ENCODE results near the gene ISOC1.

The ISOC1 gene

DNA sequence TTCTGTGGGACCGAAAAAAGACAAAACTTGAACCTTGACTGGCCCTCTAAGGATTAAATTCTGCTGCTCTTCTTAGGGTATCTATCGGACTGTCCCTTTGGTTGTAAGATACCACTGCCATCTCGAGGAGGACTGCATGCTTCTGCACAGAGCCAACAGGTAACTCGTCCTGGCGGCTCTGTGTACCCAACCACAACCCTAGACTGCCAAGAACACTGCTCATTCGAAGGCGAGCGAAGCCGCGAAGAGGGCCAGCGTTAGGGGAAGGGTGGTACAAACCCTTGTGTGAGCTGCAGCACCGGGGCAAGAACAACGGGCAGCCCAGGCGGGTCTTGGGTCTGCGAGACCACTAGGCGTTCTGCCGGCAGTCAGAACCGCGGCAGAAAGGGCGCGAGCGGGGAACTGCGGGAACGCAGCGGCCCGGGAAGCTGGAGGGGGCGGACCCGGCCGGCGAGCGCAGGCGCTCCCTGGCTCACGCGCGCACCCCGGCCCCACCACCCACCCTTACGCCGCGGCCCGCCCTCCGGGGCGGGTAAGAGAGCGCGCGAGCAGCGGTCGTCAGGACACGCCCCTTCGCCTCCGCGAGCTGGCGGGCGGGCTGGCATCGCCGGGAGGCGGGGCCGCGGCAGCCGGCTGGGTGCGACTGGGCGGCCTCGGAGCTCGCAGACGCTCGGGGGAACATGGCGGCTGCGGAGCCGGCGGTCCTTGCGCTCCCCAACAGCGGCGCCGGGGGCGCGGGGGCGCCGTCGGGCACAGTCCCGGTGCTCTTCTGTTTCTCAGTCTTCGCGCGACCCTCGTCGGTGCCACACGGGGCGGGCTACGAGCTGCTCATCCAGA lies at the start of gene ISOC1:
ISOC1 (plus strand) TSS at position 663 of the 837 bp plus-strand sequence; CDS start at position 681, 18 bp downstream.
- peak; percentile 92 for DNase-seq

DNA sequence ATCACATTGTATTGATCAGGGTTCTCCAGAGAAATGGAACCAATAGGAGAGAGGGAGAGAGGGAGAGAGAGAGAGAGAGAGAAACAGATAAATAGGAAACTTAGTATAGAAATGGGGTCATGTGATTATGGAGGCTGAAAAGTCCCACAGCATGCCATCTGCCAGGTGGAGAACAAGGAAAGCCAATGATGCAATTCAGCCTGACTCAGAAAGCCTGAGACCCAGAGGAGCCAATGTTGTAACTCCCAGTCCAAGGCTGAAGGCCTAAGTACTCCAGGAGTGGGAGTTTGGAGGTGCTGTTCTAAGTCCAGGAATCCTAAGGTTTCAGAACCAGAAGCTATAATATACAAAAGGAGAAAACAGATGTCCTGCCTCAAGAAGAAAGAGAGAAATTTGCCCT lies 48.4 kb upstream of the ISOC1 start:
- no peak for DNase-seq

DNA sequence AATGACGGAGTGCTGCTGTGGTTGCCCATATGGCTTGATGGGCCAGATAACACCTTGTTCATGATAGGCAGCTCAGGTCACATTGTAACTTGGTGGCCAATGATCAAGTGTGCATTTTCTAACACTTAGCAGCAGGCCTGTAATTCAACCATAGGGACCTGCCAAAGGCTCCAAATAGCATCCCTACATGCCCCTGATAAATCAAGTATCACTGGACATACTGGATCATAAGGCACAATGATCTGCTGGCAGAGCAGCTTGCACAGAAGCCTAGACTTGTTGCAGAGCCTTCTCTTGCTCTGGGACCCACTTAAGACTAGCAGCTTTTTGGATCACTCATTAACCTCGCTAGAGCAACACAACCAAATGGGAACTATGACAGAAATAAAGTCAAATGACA lies 46.0 kb upstream of the ISOC1 start:
- no peak for DNase-seq

DNA sequence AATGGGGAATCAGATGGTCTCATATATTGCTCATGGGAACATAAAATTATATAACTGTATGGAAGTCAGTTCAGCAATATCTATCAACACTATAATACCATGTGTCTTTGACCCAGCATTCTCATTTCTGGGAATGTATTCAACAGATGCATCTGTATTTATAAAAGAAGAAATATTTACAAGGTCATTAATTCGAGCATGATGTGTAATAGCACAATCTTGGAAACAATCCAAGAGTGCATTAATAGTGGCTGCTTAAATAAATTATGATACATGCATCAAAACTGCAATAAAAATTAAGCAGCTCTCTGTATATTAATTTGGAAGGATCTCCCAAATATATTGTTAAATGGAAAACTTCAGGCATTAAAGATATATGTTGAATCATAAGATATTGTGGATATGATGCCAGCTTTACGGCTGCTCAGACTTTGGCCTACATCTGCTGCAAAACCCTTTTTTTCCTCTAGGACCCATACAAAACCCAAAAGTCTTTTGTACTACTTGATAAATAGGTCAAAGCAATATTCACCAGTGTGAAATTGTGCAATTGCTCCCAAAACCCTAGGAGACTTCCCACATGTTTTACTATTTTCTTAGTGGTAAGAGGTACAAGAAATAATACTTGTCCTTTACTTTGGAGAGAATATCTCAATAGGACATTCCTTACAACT lies 45.3 kb upstream of the ISOC1 start:
- no peak for DNase-seq

DNA sequence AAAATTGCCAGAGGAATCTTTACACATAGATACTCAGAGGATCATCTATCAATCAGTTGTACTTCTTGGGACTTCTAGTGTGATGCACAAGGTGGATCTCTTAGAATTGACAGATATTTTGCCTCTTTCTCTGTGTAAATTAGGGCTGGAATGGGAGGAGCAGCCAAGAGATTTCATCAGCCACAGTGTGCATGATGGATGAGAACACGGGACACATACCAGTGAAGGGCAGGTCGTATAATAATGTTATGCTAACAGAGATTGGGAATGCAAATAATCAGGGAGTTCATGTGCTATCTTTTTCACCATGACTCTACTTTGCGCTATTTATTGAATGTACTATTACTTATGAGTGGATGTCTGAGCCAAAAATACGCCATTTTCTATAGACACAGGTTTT lies 43.3 kb upstream of the ISOC1 start:
- DNase-seq: no peak

DNA sequence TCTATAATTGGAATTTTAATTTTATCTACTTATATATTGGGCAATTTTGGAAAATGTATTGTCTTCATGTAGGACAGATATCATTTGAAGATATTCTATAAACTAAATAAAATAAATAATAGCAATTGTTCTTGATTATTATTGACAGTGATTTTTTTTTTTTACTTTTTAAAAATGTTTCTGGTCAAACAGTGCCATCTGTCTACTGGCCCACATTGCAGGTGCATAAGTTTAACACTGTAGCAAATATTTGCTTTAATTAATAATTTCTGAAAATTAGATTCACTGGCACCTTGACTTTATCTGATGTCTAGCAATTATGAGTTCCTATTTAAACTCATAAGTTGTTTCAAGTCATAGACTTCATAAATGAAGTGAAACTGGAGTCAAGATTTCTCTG lies 41.1 kb upstream of the ISOC1 start:
- no peak for DNase-seq

DNA sequence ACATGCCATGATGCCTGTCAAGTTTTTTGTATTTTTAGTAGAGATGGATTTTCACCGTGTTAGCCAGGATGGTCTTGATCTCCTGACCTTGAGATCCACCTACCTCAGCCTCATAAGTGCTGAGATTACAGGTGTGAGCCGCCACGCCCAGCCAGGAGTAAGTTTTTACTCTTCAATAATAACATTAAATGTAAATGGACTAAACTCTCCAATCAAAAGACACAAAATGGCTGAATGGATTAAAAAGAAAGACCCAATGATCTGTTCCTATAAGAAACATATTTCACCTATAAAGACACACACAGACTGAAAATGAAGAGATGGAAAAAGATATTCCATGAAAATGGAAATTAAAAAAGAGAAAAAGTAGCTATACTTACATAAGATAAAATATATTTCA lies 37.2 kb upstream of the ISOC1 start:
- no peak for DNase-seq

DNA sequence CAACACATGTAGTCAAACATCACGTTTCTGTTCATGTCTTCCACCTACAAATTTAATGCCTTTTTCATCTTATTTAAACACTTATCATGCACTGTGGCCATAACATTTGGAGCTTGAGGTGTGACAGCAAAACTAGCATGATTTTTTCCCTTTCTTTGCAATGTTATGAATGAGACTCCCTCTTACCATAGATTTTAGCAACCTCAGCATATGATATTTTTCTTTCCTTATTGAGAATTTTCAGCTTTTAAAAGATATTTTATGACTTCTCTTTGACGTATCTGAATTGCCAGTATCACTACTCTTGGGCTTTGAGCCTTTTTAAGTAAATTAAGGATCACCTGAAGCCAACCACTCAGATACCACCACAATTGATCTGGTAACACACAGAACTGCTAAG lies 32.7 kb upstream of the ISOC1 start:
- DNase-seq: no peak

DNA sequence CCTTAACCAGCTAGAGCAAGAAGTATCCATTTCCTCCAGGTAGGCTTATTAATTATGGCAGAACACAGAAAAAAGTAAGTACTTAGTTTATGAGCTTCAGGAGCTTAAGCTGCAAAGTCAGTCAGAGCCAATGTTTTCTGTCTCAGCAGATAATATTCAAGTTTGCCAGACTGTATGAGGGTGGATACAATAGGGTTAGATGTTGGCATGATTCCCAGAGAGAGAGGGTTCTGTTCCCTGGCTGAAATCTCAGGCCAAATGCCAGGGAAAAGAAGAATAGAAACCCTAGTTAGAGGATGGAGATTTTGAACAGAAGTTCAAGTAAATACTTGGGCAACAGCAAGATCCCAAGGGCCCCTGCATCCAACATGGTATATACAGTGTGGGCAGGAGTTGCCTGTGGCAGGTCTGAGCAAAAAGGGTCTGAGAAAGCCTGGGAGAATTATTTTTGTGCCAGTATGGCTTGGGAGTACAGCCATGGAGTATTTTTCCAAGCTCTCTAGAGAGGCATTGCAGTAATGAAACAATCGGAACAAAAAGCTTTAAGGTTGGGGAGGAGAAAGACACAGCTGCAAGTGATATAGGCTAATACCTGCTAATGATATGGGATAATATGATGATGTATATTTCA lies 31.0 kb upstream of the ISOC1 start:
- DNase-seq: peak; percentile 60

DNA sequence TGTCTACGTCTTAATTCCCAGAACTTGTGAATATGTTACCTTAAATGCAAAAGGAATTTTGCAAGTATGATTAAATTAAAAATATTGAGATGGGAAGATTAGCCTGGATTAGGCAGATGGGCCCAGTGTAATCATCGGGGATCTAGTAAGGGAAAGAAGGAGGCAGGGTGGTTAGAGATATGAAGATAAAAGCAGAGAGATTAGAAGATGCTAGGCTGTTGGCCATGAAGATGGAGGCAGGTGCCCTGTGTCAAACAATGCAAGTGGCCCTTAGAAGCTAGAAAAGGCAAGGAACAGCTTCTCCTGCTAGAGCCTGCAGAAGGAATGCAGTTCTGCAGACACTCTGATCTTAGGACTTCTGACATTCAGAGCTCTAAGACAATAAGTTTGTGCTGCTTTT lies 28.8 kb upstream of the ISOC1 start:
- DNase-seq: peak; percentile 84

DNA sequence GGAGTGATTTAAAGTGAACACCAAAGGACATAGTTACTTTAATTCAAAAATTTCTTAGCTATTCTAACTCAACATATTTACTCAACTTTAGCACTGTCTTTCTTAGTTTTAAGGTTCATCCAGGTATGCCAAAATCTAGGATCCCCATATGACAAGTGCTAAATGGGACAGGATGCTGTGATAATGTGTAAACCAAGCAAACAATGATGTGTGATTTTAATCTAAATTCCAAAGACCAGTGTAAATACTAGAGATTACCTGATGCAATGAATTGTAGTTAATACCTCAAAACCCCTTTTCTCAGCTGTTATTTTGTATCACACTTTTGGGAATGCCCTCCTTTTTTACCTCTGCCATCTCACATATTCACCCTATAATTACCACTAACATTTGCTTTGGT lies 26.8 kb upstream of the ISOC1 start:
- DNase-seq: no peak

DNA sequence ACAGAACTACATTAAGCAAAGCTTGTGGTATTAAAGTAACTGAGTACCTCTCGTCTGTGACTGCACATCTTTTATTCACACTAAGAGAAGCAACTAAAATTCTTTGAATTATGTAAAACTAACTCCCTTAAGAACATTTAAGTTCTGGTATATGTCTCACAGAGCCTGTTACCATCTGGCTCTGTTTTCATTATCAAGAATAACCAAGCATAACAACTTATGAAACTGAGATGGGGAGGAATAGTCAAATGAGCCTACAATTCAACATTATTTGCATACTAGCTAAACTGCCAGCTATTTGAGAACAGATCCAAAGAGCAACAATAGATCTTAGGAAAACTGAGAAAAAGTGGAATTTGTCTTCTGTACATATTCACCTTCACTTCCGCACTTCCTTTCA lies 25.3 kb upstream of the ISOC1 start:
- DNase-seq: no peak

DNA sequence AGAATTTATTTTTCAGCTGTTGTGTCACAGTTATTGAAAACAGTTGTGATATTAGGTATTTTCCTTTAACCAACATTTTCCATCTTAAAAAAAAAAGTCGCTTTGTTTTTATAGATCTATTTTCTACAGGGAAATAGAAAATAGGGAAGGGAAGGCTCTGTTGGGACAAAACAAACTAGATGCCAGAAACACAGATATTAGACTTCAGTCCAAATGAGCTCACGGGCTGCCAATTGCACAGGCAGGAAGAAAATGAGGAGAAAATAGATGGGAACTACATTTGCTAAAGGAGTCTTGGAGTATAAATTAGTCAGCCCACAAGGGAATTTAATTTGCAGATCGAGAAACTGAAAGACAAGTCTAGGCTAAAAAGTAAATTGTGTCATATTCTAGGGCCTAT lies 21.4 kb upstream of the ISOC1 start:
- DNase-seq: no peak

DNA sequence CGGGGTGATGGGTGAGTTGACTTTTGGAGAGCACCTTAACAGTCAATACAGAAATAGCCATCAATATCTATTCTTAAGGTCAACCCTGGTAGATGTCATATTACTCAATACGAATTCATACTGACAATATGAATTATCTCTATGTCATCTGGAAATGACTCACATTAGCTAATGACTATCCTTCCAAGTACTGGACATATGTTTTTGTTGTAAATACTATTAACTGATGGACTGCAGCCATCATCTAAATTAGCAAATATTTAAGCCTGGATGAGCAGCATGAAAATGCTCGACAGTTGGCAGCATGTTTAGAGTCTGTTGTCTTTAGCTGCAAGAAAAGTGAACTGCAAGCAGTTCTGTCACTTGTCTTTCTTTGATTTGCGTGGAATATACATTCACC lies 19.6 kb upstream of the ISOC1 start:
- DNase-seq: peak; percentile 67

DNA sequence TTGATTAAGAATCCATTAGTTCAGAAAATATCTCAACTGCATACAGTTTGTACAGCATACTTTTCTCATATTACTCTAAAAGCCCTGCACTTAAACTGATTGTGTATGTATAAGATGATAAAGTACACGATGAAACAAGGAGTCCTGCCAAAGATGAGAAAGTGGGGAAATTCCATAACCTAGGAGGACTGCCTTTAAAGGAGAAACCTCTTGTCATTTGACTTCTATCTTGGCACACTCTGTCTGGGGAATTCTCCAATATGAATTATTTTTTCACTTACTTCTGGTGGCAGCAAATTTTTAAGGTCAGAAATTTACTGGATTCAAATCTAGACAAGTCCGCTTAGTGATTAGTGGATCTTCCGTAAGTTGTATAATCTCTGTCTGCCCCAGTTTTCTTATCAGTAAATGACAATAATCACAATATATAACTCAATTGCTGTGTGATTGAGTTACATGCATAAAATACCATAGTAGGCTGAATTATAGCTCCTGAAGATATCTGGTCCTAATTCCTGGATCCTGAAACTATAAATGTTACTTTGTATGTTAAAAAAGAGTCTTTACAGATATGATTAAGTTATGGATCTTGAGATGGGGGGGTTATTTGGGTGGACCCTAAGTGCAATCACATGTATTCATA lies 17.0 kb upstream of the ISOC1 start:
- no peak for DNase-seq

DNA sequence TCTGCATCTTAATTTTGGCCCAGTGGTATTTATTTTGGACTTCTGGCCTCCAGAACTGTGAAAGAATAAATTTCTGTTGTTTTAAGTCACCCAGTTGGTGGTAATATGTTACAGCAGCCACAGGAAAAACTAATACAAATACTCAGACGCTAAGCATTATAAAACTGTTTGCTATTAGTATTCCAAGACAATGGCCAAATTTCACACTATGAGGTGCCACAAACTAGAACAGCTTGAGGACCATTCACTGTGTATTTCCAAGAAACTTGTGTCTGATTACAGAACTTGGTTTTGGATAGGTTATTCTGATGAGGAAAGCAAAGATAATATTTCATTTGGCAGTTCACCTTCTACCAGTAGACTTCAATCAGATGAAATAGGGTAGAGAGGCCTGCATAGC lies 16.3 kb upstream of the ISOC1 start:
- no peak for DNase-seq

DNA sequence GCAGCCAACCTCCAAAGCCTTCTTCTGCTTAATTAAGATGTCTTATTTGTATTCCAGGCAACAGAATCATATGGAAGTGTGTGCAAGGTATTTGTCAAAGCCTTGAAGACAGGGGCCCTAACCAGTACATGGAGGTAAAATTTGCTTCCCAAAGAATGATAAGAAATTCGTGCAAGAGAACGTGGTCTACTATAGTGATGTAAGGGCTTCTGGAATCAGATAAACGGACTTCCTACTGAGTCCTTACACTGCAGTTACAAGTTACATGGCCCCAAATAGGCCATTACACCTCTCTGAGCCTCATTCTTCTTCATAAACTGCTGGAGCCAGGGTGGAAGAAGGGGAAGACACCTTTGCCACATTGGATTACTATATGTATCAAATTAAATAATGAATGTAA lies 15.9 kb upstream of the ISOC1 start:
- no peak for DNase-seq

DNA sequence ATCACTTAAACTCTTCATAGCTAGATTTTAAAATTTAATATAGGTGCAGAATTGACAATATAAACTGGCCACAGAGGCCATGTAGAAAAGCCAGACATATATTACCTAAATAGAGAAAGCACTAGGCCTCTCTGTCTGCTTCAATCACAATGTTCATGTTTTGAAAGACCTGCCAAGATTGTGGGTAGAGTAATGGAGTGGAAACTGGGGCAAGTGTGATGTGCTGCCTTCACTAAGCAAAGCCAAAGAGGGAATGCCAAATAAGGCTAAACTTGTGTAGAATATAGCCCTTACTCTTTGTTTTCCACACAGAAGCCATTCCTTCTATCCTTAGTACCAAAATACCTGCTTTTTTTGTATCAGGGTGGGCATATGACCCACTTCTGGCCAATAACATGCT lies 15.1 kb upstream of the ISOC1 start:
- no peak for DNase-seq

DNA sequence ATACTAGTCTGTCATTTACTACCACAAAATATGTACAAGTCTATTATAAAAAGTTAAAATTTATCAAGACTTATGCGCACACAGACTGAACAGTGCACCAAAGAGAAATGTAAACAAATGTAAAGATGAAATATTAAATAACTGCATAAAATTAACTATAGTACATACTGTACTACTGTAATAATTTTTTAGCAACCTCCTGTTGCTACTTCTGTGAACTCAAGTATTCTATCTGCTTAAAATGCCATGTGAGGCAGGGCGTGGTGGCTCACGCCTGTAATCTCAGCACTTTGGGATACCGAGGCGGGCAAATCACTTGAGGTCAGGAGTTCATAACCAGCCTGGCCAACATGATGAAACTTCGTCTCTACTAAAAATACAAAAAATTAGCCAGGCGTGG lies 13.8 kb upstream of the ISOC1 start:
- no peak for DNase-seq

DNA sequence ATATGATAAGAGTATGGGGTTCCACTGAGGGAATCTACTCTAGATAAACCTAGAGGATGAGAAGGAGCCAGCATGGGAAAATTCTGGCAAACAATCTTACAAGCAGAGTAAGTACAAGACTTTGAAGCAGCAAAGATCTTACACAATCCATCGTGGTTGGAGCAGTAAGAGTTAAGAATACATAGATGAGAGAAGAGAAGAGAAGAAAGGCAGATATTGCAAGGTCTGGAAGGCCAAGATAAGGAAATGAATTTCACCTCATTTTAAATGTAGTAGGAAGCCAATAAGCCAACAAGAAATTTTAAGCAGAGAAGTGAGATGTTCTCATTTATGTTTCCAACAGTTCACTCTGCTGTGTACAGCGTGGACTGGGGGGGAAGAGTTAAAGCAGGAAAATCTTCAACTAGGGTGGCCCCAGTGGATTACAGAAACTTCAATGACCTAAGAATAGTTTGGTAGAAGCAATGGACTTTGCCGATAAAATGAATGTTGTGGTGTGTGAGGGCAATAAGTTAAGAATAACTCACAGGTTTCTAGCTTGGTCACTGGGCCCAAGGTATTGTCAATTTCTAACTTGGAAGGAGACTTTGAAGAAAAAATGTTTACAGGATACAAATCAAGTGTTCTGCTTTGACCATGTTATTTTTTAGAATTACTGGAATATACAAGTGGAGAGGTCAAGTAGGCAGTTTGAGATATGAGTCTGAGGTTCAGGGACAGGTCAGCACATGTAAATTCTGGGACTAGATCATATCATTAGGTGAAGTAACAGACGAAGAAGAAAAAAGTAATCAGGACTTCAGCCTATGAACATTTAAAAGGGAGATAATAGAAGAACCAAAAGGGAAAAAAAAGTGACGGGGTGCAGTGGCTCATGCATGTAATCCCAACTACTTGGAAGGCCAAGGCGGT lies 12.1 kb upstream of the ISOC1 start:
- DNase-seq: no peak

DNA sequence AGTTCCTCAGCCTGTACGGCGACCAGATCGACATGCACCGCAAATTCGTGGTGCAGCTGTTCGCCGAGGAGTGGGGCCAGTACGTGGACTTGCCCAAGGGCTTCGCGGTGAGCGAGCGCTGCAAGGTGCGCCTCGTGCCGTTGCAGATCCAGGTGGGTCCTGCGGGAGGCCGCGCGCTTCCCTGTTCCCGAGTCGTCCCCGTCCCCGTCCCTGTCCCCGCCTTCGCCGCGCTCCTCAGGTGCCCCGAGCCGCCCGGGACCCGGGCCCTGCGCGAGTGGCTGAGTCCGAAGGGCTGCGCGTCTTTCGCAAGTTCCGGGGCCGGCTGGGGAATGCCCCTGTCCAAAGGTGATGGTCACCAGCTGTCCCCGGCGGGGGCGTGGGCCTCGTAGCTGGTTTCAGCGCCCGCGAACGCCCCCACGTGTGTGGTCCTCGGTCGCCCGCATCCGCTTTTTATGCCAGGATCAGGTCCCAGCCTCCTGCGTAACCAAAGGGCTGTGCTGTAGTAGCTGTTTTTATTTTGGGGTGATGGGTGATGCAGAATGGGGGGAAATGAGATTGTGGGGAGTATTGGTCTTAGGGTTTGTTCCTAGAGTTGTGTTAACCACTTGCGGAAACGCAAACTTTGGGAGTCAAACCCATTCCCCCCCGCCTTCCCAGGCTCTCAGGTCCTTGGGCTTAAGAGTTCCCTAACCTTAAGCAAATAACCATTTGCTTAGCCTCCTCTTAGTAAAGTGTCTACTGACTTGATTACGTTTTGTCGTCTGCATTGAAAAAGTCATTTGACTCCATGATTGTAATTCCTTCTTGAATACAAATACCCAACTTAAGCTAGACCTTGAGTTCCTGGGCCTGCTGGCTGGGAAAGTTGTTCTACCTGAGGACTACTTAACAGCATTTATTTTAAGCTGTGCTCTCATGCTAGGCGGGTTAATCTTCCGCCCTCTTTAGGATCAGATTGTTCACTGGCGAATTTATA lies 663 bp downstream of the ISOC1 start:
- peak; percentile 54 for DNase-seq
